H1 (cell line): Measurements from ENCODE around the gene ACTR8.

Experiments used
- ASH2L ChIP-seq: fragments of 200-600, 300-600 bp; sonication (generic); IDR thresholded peaks from one replicate; pipeline ENCODE4 v1.7.1; 2017; ENCODE audit warnings: low read length
- CEBPB ChIP-seq: IDR thresholded peaks from 2 replicates; pipeline ENCODE4 v1.6.1; 2012; ENCODE audit warnings: low read depth, low read length
- EGR1 ChIP-seq: IDR thresholded peaks from 2 replicates; pipeline ENCODE4 v1.6.1; 2011; ENCODE audit warnings: low read depth, low read length, borderline replicate concordance
- EP300 ChIP-seq, 2 experiments: IDR thresholded peaks; 1 replicate in 1 of 2; 2 replicates in 1 of 2; pipeline ENCODE4 v1.6.1; 2011 to 2012; ENCODE audit warnings: low read depth in 2 of 2, low read length in 2 of 2, mild to moderate bottlenecking in 2 of 2, borderline replicate concordance in 1 of 2, inconsistent platforms in 1 of 2, moderate library complexity in 1 of 2
- EZH2 ChIP-seq: fragments of 200-600 bp; sonication (generic); IDR thresholded peaks from 2 replicates; pipeline ENCODE4 v1.7.1; 2012; ENCODE audit warnings: low read depth, mild to moderate bottlenecking, moderate library complexity, low read length, inconsistent platforms; ENCODE audit not compliant: severe bottlenecking
- MAX ChIP-seq: IDR thresholded peaks from 2 replicates; pipeline ENCODE4 v1.6.1; 2012; ENCODE audit warnings: inconsistent platforms
- POLR2A ChIP-seq, 2 experiments: IDR thresholded peaks; 1 replicate in 1 of 2; 2 replicates in 1 of 2; pipeline ENCODE4 v1.6.1; 2011; ENCODE audit warnings: low read depth in 2 of 2, low read length in 2 of 2, mild to moderate bottlenecking in 2 of 2; ENCODE audit errors: control extremely low read depth in 1 of 2
- POLR2AphosphoS5 ChIP-seq: IDR thresholded peaks from 2 replicates; pipeline ENCODE4 v1.6.1; 2011; ENCODE audit warnings: low read depth, low read length
- RFX5 ChIP-seq: IDR thresholded peaks from 2 replicates; pipeline ENCODE4 v1.6.1; 2011; ENCODE audit warnings: low read depth, low read length, improper control_type of control experiment, borderline replicate concordance
- TAF1 ChIP-seq: IDR thresholded peaks from 2 replicates; pipeline ENCODE4 v1.6.1; 2011; ENCODE audit warnings: mild to moderate bottlenecking, low read depth, low read length
- TF ChIP-seq, protein P1 (sequence below), 3 experiments: IDR thresholded peaks; 1 replicate in 2 of 3; 2 replicates in 1 of 3; pipeline versions ENCODE4 v1.5.1 to v1.6.1; 2011; ENCODE audit warnings: low read length in 3 of 3, mild to moderate bottlenecking in 3 of 3, inconsistent platforms in 2 of 3, low read depth in 1 of 3, moderate library complexity in 1 of 3; ENCODE audit not compliant: insufficient read depth in 1 of 3; ENCODE audit errors: control extremely low read depth in 1 of 3

GRCh38 chr3:53900666-53901331 is 18.8 kb upstream of the ACTR8 start:
- TF ChIP-seq, protein P1, sequence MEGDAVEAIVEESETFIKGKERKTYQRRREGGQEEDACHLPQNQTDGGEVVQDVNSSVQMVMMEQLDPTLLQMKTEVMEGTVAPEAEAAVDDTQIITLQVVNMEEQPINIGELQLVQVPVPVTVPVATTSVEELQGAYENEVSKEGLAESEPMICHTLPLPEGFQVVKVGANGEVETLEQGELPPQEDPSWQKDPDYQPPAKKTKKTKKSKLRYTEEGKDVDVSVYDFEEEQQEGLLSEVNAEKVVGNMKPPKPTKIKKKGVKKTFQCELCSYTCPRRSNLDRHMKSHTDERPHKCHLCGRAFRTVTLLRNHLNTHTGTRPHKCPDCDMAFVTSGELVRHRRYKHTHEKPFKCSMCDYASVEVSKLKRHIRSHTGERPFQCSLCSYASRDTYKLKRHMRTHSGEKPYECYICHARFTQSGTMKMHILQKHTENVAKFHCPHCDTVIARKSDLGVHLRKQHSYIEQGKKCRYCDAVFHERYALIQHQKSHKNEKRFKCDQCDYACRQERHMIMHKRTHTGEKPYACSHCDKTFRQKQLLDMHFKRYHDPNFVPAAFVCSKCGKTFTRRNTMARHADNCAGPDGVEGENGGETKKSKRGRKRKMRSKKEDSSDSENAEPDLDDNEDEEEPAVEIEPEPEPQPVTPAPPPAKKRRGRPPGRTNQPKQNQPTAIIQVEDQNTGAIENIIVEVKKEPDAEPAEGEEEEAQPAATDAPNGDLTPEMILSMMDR (IDR thresholded peaks at IDR 0.05; ENCODE audit: control extremely low read depth in 1 of 3, insufficient read depth in 1 of 3, low read depth in 1 of 3, low read length in 3 of 3): no peak
- TF ChIP-seq POLR2A (IDR thresholded peaks at IDR 0.05; ENCODE audit: control extremely low read depth in 1 of 2, low read depth in 2 of 2, low read length in 2 of 2) (no peak), MAX (no peak), ASH2L (no peak), CEBPB (no peak), EZH2 (no peak), TAF1 (no peak), EP300 (IDR thresholded peaks at IDR 0.05; ENCODE audit: borderline replicate concordance in 1 of 2, low read depth in 2 of 2, low read length in 2 of 2) (no peak), EGR1 (no peak), RFX5 (no peak), POLR2AphosphoS5 (no peak)
